HEK293T (cell line): ENCODE results near the gene FSIP1.

Experiments used
- HDGF ChIP-seq: fragments of 450-650 bp; IDR thresholded peaks from 2 replicates; pipeline ENCODE4 v1.6.1; 2017; ENCODE audit warnings: antibody characterized with exemption, borderline replicate concordance
- L3MBTL2 ChIP-seq: fragments of 450-650 bp; conservative IDR thresholded peaks from 2 replicates; pipeline ENCODE4 v1.6.1; 2016; ENCODE audit warnings: mild to moderate bottlenecking
- LEF1 ChIP-seq: fragments of 450-650 bp; IDR thresholded peaks from 2 replicates; pipeline ENCODE4 v1.6.1; 2017; ENCODE audit warnings: mild to moderate bottlenecking, borderline replicate concordance
- SP1 ChIP-seq: fragments of 450-650 bp; IDR thresholded peaks from 2 replicates; pipeline ENCODE4 v1.6.1; 2017
- TARDBP ChIP-seq: fragments of 450-650 bp; IDR thresholded peaks from 2 replicates; pipeline ENCODE4 v1.6.1; 2016
- ZNF384 ChIP-seq: fragments of 450-650 bp; IDR thresholded peaks from 2 replicates; pipeline ENCODE4 v1.6.1; 2016

DNA sequence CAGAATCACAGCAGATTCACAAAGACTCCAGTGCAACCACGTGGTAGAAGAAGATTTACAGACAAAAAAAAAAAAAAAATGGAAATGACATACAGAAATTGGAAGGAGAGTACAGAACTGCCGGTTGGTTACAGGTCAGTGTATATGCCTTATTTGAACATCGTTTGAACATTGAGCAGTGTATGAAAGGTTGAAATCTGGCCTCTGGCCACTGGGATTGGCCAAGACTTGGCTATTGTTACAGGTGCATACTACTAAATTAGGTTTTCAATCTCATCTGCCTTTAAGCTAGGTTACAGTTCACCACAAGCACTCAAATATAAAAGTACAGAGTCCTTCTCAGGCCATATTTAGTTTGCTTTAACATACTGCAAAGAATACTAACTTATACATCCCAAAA is 142.0 kb downstream of the FSIP1 start:
- TF ChIP-seq L3MBTL2 (no peak), TARDBP (no peak), ZNF384 (no peak), HDGF (no peak), SP1 (no peak), LEF1 (no peak)
